HepG2 (cell line): Measurements from ENCODE around the gene ZNRF3. TPM values are rescaled to one million over a fixed set of nuclear protein-coding genes. Genes with fewer than 3 reads are reported as not detected.

Experiments
- ATAC-seq: fragments of 200-7000 bp; cut with Tn5 transposase; 3 replicates; pipeline ENCODE4 v1.9.1; 2020; ENCODE audit warnings: mild to moderate bottlenecking, moderate library complexity
- BruUV-seq: library from RNA; stranded (reverse); fragments of 400-500 nt; replicated peaks from 2 replicates; lab custom pipeline; 2021; lab: Mats Ljungman, UMichigan
- CTCF ChIA-PET: fragments of 300-600 bp; formaldehyde crosslinking; extraction: SDS; loops from one replicate; lab custom pipeline; 2021; ENCODE audit warnings: low total read pairs, inconsistent platforms, low intra/inter-chr PET ratio; lab: Yijun Ruan, JAX
- POLR2A ChIA-PET: fragments of 350-600 bp; sonication (Branson Sonifier 250); formaldehyde crosslinking; loops from one replicate; lab custom pipeline; 2020; ENCODE audit warnings: antibody characterized with exemption, inconsistent platforms; lab: Yijun Ruan, JAX
- DNase-seq: peaks from one replicate; pipeline ENCODE4 v3.0.0-alpha.2; 2015; ENCODE audit warnings: low spot score
- FAIRE-seq: peaks from 3 replicates; lab custom pipeline; 2011; peaks lifted over from hg19 to GRCh38; lab: Jason Lieb, UNC
- H2AFZ ChIP-seq: one replicate; pipeline ENCODE4 v1.6.1; 2011; ENCODE audit warnings: low read length, inconsistent platforms
- H3K27ac ChIP-seq: fragments of 300-600 bp; 3 replicates; pipeline ENCODE4 v1.8.0; 2011; ENCODE audit warnings: mixed run types, mild to moderate bottlenecking, mixed read lengths, low read length, inconsistent platforms; ENCODE audit not compliant: insufficient read depth; ENCODE audit errors: extremely low read length
- H3K27me3 ChIP-seq, 2 experiments: fragments of 200-600 bp in 1 of 2; 2 replicates in 1 of 2; 3 replicates in 1 of 2; pipeline versions ENCODE4 v1.6.0 to v1.8.0; 2011; ENCODE audit warnings: low read length in 2 of 2, mild to moderate bottlenecking in 2 of 2, moderate library complexity in 2 of 2, inconsistent platforms in 1 of 2; ENCODE audit not compliant: insufficient read depth in 2 of 2, control insufficient read depth in 1 of 2
- H3K36me3 ChIP-seq, 2 experiments: fragments of 200-600 bp in 1 of 2; replicated peaks in 1 of 2; 2 replicates in 1 of 2; 3 replicates in 1 of 2; pipeline versions ENCODE4 v1.5.1 to v1.8.0; 2011; ENCODE audit warnings: low read length in 2 of 2, inconsistent platforms in 1 of 2; ENCODE audit not compliant: insufficient read depth in 2 of 2, control insufficient read depth in 1 of 2
- H3K4me1 ChIP-seq: 2 replicates; pipeline ENCODE4 v1.5.1; 2012; ENCODE audit warnings: low read length, inconsistent platforms; ENCODE audit not compliant: insufficient read depth
- H3K4me2 ChIP-seq: 2 replicates; pipeline ENCODE4 v1.6.0; 2011; ENCODE audit warnings: low read depth, low read length, inconsistent platforms
- H3K4me3 ChIP-seq, 3 experiments: fragments of 200-600 bp in 1 of 3; sonication (generic), shearing (Covaris generic) in 1 of 3; replicated peaks in 1 of 3; 2 replicates each; pipeline ENCODE4 v1.5.1; 2011 to 2016; ENCODE audit warnings: low read length in 3 of 3, inconsistent platforms in 2 of 3, low read depth in 2 of 3, mild to moderate bottlenecking in 2 of 3, control low read depth in 1 of 3, mixed read lengths in 1 of 3; ENCODE audit not compliant: insufficient read depth in 1 of 3
- H3K79me2 ChIP-seq: one replicate; pipeline ENCODE4 v1.6.1; 2011; ENCODE audit warnings: low read length, inconsistent platforms; ENCODE audit not compliant: insufficient read depth
- H3K9ac ChIP-seq: 2 replicates; pipeline ENCODE4 v1.6.0; 2011; ENCODE audit warnings: mild to moderate bottlenecking, low read depth, low read length, inconsistent platforms; ENCODE audit not compliant: insufficient read depth
- H3K9me3 ChIP-seq: 2 replicates; pipeline ENCODE4 v1.5.1; 2012; ENCODE audit warnings: mild to moderate bottlenecking, low read length
- H4K20me1 ChIP-seq: 2 replicates; pipeline ENCODE4 v1.6.0; 2011; ENCODE audit warnings: inconsistent platforms, mild to moderate bottlenecking, low read length, moderate library complexity; ENCODE audit not compliant: insufficient read depth
- ARNT ChIP-seq: fragments of 450-650 bp; IDR thresholded peaks from 2 replicates; pipeline ENCODE4 v1.6.1; 2017
- BHLHE40 ChIP-seq: IDR thresholded peaks from 2 replicates; pipeline ENCODE4 v1.6.1; 2011; ENCODE audit warnings: low read length, improper control_type of control experiment
- DNMT3B ChIP-seq: conservative IDR thresholded peaks from 2 replicates; pipeline ENCODE4 v1.6.1; 2016; ENCODE audit warnings: missing biosample characterization, control low read depth
- DPF2 ChIP-seq: sonication (generic); formaldehyde crosslinking; IDR thresholded peaks from 2 replicates; pipeline ENCODE4 v1.4.0; 2020; ENCODE audit warnings: mild to moderate bottlenecking, low read depth, missing genetic modification reagents, borderline replicate concordance
- ESRRA ChIP-seq: sonication (generic); formaldehyde crosslinking; IDR thresholded peaks from 2 replicates; pipeline ENCODE4 v1.5.1; 2020; ENCODE audit warnings: mild to moderate bottlenecking, low read depth, missing genetic modification reagents
- MEIS1 ChIP-seq: sonication (generic); formaldehyde crosslinking; IDR thresholded peaks from 2 replicates; pipeline ENCODE4 v1.9.0; 2021; ENCODE audit warnings: mild to moderate bottlenecking, missing genetic modification reagents, moderate library complexity, borderline replicate concordance
- NR2C2 ChIP-seq: sonication (generic); formaldehyde crosslinking; IDR thresholded peaks from 2 replicates; pipeline ENCODE4 v1.4.0; 2020; ENCODE audit warnings: missing genetic modification reagents, mild to moderate bottlenecking, moderate library complexity, borderline replicate concordance
- TFE3 ChIP-seq: IDR thresholded peaks from 2 replicates; pipeline ENCODE4 v1.6.1; 2016
- ZFP1 ChIP-seq: IDR thresholded peaks from 2 replicates; pipeline ENCODE4 v1.6.1; 2016
- ZFYVE20 ChIP-seq: sonication (generic); formaldehyde crosslinking; IDR thresholded peaks from 2 replicates; pipeline ENCODE4 v1.8.0; 2023; ENCODE audit warnings: low read depth, mild to moderate bottlenecking, moderate library complexity, missing genetic modification reagents, borderline replicate concordance
- ZNF619 ChIP-seq: sonication (generic); formaldehyde crosslinking; IDR thresholded peaks from 2 replicates; pipeline ENCODE4 v1.4.0; 2020; ENCODE audit warnings: mild to moderate bottlenecking, missing genetic modification reagents
- WGBS: methylation state at CpG from one replicate; pipeline ENCODE4 v1.1.6; 2017; ENCODE audit warnings: low lambda C conversion rate; 5-methylcytosine and 5-hydroxymethylcytosine counted together
- in situ Hi-C: cut with HindIII; loops from 2 replicates; pipeline ENCODE4 v1.10.0; 2017; ENCODE audit warnings: low pct_unique_long_range_greater_than_20kb; ENCODE audit not compliant: extremely low pct_ligation_motif_present
- intact Hi-C: fragments of 100-400 bp; cut with micrococcal nuclease; formaldehyde crosslinking; loops from one replicate; pipeline ENCODE4 v1.10.0; 2022; ENCODE audit not compliant: unreplicated experiment
- polyA plus RNA-seq, 8 experiments: library from polyadenylated mRNA; depleted of rRNA in 3 of 8; stranded (reverse) in 7 of 8; unstranded in 1 of 8; fragments of >200 nt; fragmentation: Illumina TruSeq in 4 of 8; extraction: Trizol in 4 of 8; gene quantifications; 2 replicates each; pipeline versions ENCODE4 v1.2.1 to v1.2.3, GENCODE V29; 2011 to 2016; ENCODE audit warnings: low read depth in 4 of 8, missing spikeins in 1 of 8, mixed read lengths in 1 of 8; ENCODE audit not compliant: insufficient read depth in 1 of 8
- total RNA-seq, 5 experiments: library from RNA; depleted of rRNA; stranded (reverse); fragments of >200 nt; fragmentation: Illumina TruSeq; extraction: Trizol; gene quantifications; 2 replicates each; pipeline ENCODE4 v1.2.3, GENCODE V29; 2016; ENCODE audit warnings: low read depth in 1 of 5
- TF ChIP-seq, protein P1 (sequence below): sonication (generic); formaldehyde crosslinking; IDR thresholded peaks from 2 replicates; pipeline ENCODE4 v1.8.0; 2022; ENCODE audit warnings: missing genetic modification reagents, low read depth, mild to moderate bottlenecking, borderline replicate concordance
- TF ChIP-seq, protein P2 (sequence below): sonication (generic); formaldehyde crosslinking; IDR thresholded peaks from 2 replicates; pipeline ENCODE4 v1.8.1; 2023; ENCODE audit warnings: mild to moderate bottlenecking, missing genetic modification reagents, borderline replicate concordance
- TF ChIP-seq, protein P3 (sequence below): sonication (generic); formaldehyde crosslinking; IDR thresholded peaks from 2 replicates; pipeline ENCODE4 v1.4.0; 2020; ENCODE audit warnings: mild to moderate bottlenecking, low read depth, missing genetic modification reagents

ZNRF3 gene
- total and polyA plus RNA-seq, 2 of the 13 experiments (the other 11 are each of a cell fraction or from before 2014, with no cell fraction given), result 20.3 to 36.7 TPM

DNA sequence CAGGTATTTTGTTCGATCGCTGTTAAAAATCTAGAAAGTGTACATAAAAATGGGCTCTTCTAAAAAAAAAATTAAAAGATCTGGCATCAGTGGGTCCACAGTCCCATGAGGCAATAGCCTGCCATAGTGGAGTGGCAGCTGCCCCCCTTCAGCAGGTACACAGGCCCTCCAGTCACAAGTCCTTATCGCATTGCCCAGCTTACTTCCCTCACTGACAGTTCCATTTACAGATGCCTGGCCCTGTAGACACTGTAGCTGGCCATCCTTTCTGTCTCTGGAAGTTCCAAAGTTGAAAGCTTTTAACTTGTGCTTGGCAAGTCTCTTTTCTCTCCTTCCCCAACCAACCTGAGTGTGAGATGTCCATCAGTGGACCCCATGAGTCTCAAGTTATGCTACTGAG is 11.4 kb downstream of the ZNRF3 start:
- peaks cover 7 to 30% of the 10 kb centered on the region in 2 experiments; a peak in 4 of 5 replicates for H3K36me3 ChIP-seq
- POLR2A ChIA-PET, result interaction anchor here (1.3 kb wide), 1 partner anchor 23 kb away, joined by 3 read pairs; no protein-coding TSS in a partner anchor
- TF ChIP-seq DNMT3B (CRISPR knock-in tag) (no peak), ARNT (no peak), ESRRA (CRISPR knock-in tag) (no peak), MEIS1 (CRISPR knock-in tag) (no peak), NR2C2 (CRISPR knock-in tag) (no peak), ZFP1 (CRISPR knock-in tag) (no peak), ZNF619 (CRISPR knock-in tag) (no peak), ZFYVE20 (CRISPR knock-in tag) (no peak), DPF2 (no peak), BHLHE40 (no peak), TFE3 (no peak)
- TF ChIP-seq, protein P1, sequence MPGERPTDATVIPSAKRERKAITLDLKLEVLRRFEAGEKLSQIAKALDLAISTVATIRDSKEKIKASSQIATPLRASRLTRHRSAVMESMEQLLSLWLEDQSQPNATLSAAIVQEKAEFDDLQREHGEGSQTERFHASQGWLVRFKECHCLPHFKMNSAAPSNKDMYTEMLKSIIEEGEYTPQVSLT (CRISPR knock-in tag), result no peak
- TF ChIP-seq, protein P2, sequence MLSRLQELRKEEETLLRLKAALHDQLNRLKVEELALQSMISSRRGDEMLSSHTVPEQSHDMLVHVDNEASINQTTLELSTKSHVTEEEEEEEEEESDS (CRISPR knock-in tag), result no peak
- TF ChIP-seq, protein P3, sequence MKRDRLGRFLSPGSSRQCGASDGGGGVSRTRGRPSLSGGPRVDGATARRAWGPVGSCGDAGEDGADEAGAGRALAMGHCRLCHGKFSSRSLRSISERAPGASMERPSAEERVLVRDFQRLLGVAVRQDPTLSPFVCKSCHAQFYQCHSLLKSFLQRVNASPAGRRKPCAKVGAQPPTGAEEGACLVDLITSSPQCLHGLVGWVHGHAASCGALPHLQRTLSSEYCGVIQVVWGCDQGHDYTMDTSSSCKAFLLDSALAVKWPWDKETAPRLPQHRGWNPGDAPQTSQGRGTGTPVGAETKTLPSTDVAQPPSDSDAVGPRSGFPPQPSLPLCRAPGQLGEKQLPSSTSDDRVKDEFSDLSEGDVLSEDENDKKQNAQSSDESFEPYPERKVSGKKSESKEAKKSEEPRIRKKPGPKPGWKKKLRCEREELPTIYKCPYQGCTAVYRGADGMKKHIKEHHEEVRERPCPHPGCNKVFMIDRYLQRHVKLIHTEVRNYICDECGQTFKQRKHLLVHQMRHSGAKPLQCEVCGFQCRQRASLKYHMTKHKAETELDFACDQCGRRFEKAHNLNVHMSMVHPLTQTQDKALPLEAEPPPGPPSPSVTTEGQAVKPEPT, result no peak
- TF ChIP-seq, all 625 proteins: peak for 0
- in situ Hi-C loops, result no loop called here
- no peak overlapping the region for H3K4me3 ChIP-seq
- FAIRE-seq, result no peak
- ATAC-seq, result no peak
- H4K20me1 ChIP-seq, result peaks cover 85% of the 10 kb centered on the region
- CTCF ChIA-PET, result no interaction called here
- WGBS, result 98% methylated on average over 3 of the region's 3 CpGs
- BruUV-seq, result no TSS peak
- intact Hi-C loops, result loop anchor here (5.0 kb wide), 1 partner anchor 47 kb away; no protein-coding TSS in a partner anchor
- peaks cover 94% of the 10 kb centered on the region for H3K79me2 ChIP-seq
- no peak overlapping the region for H3K9ac ChIP-seq
- H3K27ac ChIP-seq, result no peak overlapping the region
- H3K27me3 ChIP-seq, result no peaks in the 10 kb centered on the region
- peaks cover 98% of the 10 kb centered on the region for H3K4me1 ChIP-seq
- DNase-seq, result no peak
- H3K9me3 ChIP-seq, result no peaks in the 10 kb centered on the region
- H2AFZ ChIP-seq, result no peak overlapping the region
- H3K4me2 ChIP-seq, result no peak overlapping the region; the same call in 1 of the 2 replicates
